DOHH2 (cell line): ENCODE results near the gene C2CD3.

ENCODE experiments used
- EZH2phosphoT487 ChIP-seq: fragments of 200-600 bp; sonication (generic); IDR thresholded peaks from 2 replicates; pipeline ENCODE4 v1.6.1; 2017; ENCODE audit warnings: borderline replicate concordance, mild to moderate bottlenecking, antibody characterized with exemption, low read length, moderate library complexity, mixed read lengths
- TF ChIP-seq, protein P1 (sequence below): fragments of 200-600 bp; sonication (generic); IDR thresholded peaks from one replicate; pipeline ENCODE4 v1.5.1; 2014; ENCODE audit warnings: antibody characterized with exemption, mild to moderate bottlenecking, low read depth, low read length; ENCODE audit not compliant: poor library complexity, severe bottlenecking

DNA sequence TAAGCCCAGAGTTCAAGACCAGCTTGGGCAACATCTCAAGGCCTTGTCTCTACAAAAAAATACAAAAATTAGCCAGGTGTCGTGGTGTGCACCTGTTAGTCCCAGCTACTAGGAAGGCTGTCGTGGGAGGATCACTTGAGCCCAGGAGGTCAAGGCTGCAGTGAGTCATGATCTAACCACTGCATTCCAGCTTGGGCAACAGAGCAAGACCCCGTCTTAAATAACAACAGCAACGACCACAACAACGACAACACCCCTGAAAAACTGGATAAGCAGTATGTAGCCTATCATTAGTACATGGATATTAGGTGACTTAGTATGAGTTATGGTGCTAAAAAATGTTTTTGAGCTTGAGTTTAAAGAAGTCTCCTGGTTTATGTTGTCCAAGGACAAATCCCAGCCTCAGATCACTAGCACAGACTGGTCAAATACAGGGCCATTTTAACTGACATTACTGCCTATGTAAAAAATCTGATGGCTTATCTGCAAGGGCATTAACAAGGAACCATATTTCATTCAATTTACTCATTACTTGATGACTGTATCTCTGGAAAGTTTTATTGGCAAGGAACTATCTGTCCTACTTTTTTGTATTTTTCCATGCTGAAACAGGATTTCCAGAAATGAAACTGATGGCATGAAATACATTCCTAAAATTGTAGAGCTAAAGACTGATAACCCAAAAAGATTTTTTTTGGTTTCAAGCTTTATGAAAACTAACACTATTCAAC, 23.4 kb downstream of the C2CD3 start:
- TF ChIP-seq, protein P1, sequence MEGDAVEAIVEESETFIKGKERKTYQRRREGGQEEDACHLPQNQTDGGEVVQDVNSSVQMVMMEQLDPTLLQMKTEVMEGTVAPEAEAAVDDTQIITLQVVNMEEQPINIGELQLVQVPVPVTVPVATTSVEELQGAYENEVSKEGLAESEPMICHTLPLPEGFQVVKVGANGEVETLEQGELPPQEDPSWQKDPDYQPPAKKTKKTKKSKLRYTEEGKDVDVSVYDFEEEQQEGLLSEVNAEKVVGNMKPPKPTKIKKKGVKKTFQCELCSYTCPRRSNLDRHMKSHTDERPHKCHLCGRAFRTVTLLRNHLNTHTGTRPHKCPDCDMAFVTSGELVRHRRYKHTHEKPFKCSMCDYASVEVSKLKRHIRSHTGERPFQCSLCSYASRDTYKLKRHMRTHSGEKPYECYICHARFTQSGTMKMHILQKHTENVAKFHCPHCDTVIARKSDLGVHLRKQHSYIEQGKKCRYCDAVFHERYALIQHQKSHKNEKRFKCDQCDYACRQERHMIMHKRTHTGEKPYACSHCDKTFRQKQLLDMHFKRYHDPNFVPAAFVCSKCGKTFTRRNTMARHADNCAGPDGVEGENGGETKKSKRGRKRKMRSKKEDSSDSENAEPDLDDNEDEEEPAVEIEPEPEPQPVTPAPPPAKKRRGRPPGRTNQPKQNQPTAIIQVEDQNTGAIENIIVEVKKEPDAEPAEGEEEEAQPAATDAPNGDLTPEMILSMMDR = no peak
- TF ChIP-seq EZH2phosphoT487 = no peak
